PFSK-1 (cell line): ENCODE measurements around the gene MLLT11. TPM values are rescaled to one million over a fixed set of nuclear protein-coding genes. Genes with fewer than 3 reads are reported as not detected.
A peak's percentile ranks its signal among the peaks of the same experiment; 100 is the strongest.

Experiments
- FOXP2 ChIP-seq: optimal IDR thresholded peaks from 2 replicates; pipeline ENCODE3; 2011; ENCODE audit warnings: borderline replicate concordance, control low read depth, inconsistent platforms; ENCODE audit not compliant: insufficient read depth; ENCODE audit errors: extremely low read length, extremely low read depth
- POLR2AphosphoS5 ChIP-seq: IDR thresholded peaks from 2 replicates; pipeline ENCODE4 v1.6.1; 2012; ENCODE audit warnings: low read depth, mild to moderate bottlenecking, control low read depth, low read length, moderate library complexity
- SIN3A ChIP-seq: IDR thresholded peaks from 2 replicates; pipeline ENCODE4 v1.6.1; 2012; ENCODE audit warnings: mild to moderate bottlenecking, low read length, moderate library complexity, borderline replicate concordance; ENCODE audit not compliant: insufficient read depth
- TAF1 ChIP-seq: IDR thresholded peaks from 2 replicates; pipeline ENCODE4 v1.6.1; 2012; ENCODE audit warnings: low read length, control low read depth, borderline replicate concordance; ENCODE audit not compliant: insufficient read depth
- polyA plus RNA-seq: library from polyadenylated mRNA; unstranded; fragments of >200 nt; gene quantifications from one replicate; pipeline ENCODE4 v1.2.1, GENCODE V29; 2012; ENCODE audit warnings: low read depth, missing spikeins; ENCODE audit not compliant: insufficient read length
- TF ChIP-seq, protein P1 (sequence below), 2 experiments: IDR thresholded peaks; 2 replicates each; pipeline versions ENCODE4 v1.6.1 to v1.8.0; 2011 to 2012; ENCODE audit warnings: low read depth in 2 of 2, low read length in 2 of 2, control low read depth in 1 of 2, inconsistent platforms in 1 of 2, mild to moderate bottlenecking in 1 of 2, moderate library complexity in 1 of 2; ENCODE audit not compliant: insufficient read depth in 1 of 2

The MLLT11 gene
- 3.7 TPM for polyA plus RNA-seq

DNA sequence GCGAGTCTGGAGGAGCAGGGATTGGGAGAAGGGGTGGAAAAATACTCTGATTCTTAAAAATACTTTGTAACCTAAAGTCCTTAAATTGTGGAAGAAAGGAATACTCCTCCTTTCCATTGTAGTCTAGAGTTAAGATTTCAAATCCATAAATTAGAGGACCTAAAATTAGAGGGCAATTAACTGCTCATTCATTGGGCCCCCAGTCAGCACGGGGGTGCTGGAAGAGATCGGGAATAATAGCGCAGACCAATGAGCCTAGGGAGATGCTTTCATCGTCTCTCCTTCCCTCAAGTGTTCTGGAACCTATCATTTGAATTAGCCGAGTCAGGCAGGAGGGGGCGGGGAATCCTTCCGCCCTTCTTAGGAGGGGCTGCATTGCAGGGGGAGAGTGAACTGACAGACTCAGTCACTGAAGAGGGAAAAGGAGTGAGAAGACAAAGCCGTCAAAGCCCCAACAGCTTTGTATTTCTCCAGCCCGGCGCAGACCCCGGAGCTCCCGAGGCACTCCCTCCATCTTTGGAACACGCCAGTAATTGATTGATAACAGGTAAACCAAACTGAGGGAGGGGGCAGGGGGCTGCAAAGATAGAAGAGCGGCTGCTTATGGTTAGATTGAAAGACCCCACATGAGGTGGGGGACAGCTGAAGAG lies at the start of gene MLLT11:
MLLT11 (plus strand) TSS at position 391 of the 650 bp plus-strand sequence. CDS start 6,828 bp downstream, outside the sequence.
- TF ChIP-seq, protein P1, sequence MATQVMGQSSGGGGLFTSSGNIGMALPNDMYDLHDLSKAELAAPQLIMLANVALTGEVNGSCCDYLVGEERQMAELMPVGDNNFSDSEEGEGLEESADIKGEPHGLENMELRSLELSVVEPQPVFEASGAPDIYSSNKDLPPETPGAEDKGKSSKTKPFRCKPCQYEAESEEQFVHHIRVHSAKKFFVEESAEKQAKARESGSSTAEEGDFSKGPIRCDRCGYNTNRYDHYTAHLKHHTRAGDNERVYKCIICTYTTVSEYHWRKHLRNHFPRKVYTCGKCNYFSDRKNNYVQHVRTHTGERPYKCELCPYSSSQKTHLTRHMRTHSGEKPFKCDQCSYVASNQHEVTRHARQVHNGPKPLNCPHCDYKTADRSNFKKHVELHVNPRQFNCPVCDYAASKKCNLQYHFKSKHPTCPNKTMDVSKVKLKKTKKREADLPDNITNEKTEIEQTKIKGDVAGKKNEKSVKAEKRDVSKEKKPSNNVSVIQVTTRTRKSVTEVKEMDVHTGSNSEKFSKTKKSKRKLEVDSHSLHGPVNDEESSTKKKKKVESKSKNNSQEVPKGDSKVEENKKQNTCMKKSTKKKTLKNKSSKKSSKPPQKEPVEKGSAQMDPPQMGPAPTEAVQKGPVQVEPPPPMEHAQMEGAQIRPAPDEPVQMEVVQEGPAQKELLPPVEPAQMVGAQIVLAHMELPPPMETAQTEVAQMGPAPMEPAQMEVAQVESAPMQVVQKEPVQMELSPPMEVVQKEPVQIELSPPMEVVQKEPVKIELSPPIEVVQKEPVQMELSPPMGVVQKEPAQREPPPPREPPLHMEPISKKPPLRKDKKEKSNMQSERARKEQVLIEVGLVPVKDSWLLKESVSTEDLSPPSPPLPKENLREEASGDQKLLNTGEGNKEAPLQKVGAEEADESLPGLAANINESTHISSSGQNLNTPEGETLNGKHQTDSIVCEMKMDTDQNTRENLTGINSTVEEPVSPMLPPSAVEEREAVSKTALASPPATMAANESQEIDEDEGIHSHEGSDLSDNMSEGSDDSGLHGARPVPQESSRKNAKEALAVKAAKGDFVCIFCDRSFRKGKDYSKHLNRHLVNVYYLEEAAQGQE (IDR thresholded peaks at IDR 0.05; ENCODE audit: insufficient read depth in 1 of 2, low read depth in 2 of 2, low read length in 2 of 2) = peak in 1 of 2 experiments; percentile 36; a peak in 1 of 4 replicates
- TF ChIP-seq SIN3A (peak; percentile 57; the same call in 1 of the 2 replicates), FOXP2 (no peak), POLR2AphosphoS5 (peak; percentile 37; the same call in 1 of the 2 replicates), TAF1 (peak; percentile 75; the same call in 1 of the 2 replicates)

DNA sequence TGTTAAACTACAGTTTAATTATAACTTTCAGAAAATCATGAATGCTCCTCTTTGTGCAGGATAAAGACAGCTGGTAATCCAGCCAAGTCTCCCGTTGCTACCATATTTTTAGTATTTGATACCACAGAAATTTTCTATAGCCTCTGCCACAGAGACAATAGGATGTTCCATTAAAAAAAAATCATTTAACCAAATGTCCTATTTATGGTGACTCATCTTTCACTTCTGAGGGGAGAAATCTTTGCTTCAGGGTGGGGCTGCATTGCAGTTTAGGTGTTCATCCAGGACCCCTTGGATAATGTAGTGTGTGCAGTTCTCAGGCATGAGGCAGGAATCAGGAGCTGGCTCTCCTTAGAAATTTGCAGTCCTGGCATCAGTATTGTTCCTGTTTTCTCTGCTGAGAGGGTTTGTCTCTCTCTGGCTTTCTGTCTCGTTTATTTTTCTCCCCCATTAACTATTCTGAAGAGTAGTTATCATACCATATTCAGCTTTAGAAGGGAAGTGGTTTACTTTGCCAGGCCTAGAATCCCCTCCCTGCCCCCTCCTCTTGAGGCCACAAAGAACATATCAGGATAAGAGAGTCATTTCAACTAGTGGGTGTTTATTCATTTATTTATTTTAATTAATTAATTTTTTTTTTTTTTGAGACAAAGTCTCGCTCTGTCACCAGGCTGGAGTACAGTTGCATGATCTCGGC lies 48.9 kb upstream of the MLLT11 start:
- TF ChIP-seq, protein P1 (IDR thresholded peaks at IDR 0.05; ENCODE audit: insufficient read depth in 1 of 2, low read depth in 2 of 2, low read length in 2 of 2) = no peak
- no peak for TF ChIP-seq FOXP2
- no peak for TF ChIP-seq POLR2AphosphoS5
- TF ChIP-seq TAF1 = no peak
- TF ChIP-seq SIN3A = no peak

- TF ChIP-seq SIN3A (no peak), TAF1 (no peak)
Measured at GRCh38 chr1:151012684-151013471, 47.3 kb upstream of the MLLT11 start.

- no peak for TF ChIP-seq SIN3A
- TF ChIP-seq POLR2AphosphoS5 = no peak
- TF ChIP-seq, protein P1 (IDR thresholded peaks at IDR 0.05; ENCODE audit: insufficient read depth in 1 of 2, low read depth in 2 of 2, low read length in 2 of 2) = no peak
- no peak for TF ChIP-seq FOXP2
- no peak for TF ChIP-seq TAF1
Measured at GRCh38 chr1:151013518-151013917, 46.7 kb upstream of the MLLT11 start.

DNA sequence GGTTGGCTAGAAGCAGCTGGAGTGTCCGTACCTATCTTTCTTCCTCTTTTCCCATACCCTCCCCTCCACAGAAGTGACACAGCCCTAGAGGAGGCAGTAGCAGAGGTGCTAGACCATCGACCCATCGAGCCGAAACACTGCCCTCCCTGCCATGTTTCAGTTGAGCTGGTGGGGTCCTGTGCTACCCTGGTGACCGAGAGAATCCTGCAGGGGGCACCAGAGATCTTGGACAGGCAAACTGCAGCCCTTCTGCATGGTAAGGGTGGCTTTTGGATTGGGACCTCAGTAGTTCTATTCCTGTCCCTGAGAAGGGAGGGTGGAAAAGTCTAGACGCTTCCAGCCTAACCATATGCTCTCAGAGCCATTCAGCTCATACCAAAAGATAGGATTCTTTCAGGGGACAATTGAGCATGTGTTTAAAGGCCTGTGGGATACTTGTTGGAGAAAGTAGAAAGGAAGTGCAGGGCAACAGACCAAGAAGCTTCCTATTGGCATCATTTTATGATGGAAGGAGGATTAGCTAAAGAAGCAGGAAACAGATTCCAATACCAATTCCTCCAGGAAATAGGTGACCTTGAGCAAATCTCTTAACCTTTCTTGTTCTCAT lies 35.6 kb upstream of the MLLT11 start:
- TF ChIP-seq FOXP2 (no peak), TAF1 (no peak), SIN3A (no peak), POLR2AphosphoS5 (no peak)
- TF ChIP-seq, protein P1 (IDR thresholded peaks at IDR 0.05; ENCODE audit: insufficient read depth in 1 of 2, low read depth in 2 of 2, low read length in 2 of 2) = no peak
